NCI-H510A treated with DMSO at 0.1 percent for 48 hours (cell line): ENCODE results near the gene NDFIP1.

Experiments used
- DNase-seq: peaks from one replicate; lab custom pipeline; 2025; lab: John Stamatoyannopoulos, UW

NDFIP1 gene

DNA sequence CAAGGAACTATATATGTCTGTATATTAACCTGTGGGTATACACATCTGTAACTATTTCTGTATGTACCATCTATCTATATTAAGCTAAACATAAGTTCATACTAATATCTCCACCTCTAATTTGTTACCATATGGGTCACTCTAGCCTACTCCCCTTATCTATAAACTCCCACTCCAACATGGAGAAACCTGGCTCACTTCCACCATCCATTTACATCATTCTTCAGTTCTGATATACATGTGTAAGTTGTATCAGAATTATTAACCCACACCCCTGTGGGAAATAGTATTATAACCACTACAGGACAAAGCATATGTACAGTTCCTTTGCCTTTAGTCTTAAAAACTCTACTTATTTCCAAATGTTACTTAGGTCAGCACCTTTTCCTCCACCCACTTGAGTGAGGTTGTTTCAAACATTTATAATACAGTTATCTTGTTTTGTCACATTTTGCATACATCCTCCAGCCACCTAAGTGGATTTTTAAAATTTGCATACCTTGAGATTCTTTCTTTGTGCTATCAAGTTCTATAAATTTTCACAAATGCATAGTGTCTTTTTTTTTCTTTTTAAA is 10.6 kb downstream of the NDFIP1 start:
- DNase-seq: no peak

DNA sequence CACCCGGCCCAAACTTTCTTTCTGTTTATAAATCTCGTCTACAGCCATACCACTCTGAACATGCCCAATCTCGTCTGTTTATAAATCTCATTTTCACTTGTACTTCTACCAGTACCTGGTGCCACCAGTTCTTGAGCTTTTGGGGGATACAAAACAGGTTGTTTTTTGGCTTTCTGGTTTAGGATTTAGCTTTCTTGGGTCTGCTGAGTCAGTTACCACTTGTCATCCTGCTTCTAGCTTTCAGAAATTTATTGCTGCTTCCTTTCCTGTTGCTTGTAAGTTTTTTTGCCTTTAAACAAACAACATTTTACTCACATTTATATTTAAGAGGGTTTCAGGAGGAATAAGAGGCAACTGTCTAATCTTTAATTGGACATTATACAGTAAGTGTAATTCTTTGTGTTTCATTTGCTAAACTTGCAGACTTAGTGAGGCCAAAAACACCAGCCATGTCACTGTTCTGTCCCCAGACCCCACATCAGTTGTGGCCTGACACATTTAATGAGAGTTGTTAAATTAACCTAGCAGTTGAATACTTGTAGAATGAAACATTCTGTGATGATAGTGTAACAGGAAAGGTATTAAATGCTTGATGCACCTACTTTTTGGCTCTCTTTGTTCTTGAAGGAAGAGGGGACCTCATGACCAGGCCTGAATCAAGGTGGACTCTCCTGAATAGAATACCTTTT is 11.8 kb downstream of the NDFIP1 start:
- DNase-seq: no peak

DNA sequence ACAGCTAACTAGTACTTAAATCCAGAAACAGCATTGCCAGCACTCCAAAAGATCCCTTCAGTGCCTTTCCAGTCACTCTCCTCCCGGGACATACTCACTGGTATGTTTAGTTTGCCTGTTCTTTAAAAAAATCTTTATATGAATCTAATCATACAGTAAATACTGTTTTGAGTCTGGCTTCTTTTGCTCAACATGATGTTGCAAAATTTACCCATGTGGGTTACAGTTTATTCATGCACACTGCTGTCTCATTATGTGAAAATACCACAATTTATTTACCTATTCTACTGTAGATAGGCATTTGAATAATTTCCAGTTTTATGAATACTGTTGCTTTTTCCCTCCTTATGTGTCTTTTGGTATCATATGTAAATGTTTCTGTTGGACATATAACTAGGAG is 13.5 kb downstream of the NDFIP1 start:
- DNase-seq: no peak

DNA sequence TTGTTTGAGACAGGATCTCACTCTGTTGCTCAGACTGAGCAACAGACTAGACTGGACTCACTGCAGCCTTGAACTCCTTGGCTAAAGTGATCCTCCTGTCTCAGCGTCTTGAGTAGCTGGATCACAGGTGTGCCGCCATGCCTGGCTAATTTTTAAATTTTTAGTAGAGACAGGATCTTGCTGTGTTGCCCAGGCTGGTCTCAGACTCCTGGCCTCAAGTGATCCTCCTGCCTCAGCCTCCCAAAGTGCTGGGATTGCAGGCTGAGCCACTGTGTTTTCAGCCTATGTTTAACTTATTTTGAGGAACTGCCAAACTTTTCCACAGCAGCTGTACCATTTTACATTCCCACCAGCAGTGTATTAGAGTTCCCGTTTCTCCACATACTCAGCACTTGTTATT is 16.8 kb downstream of the NDFIP1 start:
- no peak for DNase-seq

DNA sequence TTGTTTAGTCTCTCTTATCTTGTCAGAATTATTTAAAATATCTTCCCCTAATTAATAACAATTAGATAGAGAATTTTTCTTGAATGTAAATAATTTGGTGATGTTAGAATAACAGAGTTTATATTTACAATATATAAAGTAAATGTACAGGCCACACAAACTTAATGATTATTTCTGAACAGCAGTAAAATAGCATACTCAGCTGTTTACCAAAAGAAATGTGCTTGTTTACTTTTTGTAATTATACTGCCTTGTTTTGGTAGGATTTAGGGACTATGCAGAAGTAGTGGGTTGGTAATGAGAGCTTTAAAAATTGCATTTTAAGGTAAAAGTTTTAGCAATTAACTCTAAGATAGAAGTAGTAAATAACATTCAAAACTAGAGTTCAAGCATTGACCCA is 17.4 kb downstream of the NDFIP1 start:
- DNase-seq: no peak

DNA sequence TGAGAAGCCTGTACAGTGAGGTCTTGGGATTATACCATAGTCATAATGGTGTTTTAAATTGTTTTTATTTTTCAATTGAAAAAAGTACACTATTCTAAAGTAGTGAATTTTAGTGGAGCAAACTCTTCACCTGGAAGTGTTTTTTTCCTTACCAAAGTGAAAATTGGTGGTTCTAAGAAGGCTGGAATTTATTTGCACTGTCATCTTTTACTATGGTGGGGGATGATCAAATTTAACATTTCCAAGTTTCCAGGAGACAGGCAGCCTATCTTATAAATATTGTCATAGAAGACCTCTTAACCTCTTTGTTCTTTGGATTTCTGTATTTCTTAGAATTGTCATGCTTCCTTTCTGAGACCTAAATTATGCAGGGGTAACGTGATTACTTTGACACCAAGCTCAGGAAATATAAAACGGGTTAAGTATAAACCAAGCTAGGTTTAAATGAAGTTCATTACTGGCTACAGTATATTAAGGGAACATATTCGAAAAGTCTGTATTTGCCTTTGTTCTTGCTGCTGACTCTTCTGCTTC is 20.2 kb downstream of the NDFIP1 start:
- no peak for DNase-seq

DNA sequence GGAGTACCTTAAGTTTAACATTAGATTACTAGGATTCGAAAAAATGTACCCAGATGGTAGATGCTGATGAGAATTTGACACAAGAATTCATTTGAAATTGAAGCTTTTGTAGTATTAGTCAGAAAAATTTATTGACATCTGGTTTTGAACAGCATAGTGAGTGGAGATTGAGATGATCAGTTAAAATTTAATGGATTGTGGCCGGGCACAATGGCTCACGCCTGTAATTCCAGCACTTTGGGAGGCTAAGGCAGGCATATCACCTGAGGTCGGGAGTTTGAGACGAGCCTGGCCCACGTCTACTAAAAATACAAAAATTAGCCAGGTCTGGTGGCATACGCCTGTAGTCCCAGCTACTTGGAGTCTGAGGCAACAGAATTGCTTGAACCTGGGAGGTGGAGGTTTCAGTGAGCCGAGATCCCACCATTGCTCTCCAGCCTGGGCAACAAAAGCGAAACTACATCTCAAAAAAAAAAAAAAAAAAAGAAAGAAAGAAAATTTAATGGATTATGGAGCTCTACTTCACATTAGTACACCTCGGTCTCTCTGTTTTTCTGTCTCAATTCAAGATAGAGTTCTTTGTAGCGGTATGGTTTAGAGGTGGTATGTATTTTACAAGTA is 21.0 kb downstream of the NDFIP1 start:
- DNase-seq: no peak

DNA sequence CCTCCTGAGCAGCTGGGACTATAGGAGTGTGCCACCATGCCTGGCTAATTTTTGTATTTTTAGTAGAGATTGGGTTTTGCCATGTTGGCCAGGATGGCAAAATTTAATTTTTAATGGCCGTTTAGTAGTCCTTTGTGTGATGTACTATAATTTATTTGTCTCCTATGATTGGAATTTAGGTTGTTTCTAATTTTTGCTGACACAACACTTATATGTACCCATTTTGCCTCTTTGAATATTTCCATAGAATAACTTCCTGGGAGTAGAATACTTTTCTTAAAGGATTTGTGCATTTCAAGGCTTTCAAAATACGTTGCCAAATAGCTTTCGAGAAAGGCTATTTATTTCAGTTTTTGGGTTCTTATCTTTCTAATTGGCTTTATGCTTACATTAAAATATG is 22.8 kb downstream of the NDFIP1 start:
- DNase-seq: no peak

DNA sequence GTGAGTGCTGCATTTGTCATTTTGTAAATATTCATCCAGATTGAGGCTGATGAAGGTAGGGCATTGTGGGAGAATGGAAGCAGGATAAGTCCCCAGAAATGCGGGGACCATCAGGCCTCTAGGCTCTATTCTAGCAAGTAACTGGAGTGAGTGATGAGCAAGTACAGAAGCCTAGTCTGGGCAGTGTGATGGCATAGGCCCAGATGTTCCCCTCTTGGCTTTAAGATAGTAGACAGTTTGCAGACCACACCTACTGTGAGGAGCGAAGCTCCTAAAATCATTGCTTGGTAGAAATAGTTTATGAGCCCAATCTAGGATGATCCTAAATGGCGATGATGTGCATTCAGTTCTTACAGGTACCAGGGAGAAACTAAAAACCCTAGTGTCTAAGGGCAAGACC is 24.3 kb downstream of the NDFIP1 start:
- DNase-seq: no peak

DNA sequence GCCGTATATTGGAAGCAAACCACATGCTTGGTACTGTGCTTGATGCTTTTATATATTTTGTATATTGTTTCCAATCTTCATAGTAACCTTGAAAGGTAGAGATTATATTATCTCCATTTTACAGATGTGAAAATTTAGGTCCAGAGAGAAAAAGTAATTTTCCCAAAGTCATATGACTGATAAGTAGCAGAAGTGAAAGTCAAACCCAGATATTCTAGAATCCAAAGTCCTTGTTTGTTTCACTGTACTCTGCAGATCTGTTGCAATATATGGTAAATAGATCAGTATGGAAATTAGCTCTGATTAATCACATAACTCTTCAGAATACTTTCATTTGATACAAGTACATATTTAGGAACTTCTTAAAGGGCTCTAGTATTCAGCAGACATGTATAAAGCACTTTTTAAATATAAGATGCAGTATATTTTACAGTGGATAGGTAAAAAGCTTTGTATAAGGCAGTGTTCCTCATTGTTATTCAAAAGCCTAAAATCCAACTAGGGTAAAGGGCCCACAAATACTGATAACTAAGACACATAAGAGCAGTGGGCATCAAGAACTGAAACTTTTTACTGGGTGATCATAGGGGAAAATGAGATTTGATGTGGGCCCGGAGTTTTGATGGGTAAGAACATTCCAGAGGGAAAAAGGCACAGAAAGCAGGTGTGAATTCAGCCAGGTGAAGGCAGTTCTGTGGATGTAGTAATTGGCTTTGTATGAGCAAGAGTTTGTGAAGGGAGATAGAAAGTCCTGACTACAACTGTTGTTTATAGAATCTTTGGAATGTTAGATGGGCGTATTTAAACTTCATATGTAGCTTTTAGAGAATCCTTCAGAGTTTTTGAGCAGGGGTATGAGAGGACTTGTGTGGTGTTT is 25.0 kb downstream of the NDFIP1 start:
- no peak for DNase-seq

DNA sequence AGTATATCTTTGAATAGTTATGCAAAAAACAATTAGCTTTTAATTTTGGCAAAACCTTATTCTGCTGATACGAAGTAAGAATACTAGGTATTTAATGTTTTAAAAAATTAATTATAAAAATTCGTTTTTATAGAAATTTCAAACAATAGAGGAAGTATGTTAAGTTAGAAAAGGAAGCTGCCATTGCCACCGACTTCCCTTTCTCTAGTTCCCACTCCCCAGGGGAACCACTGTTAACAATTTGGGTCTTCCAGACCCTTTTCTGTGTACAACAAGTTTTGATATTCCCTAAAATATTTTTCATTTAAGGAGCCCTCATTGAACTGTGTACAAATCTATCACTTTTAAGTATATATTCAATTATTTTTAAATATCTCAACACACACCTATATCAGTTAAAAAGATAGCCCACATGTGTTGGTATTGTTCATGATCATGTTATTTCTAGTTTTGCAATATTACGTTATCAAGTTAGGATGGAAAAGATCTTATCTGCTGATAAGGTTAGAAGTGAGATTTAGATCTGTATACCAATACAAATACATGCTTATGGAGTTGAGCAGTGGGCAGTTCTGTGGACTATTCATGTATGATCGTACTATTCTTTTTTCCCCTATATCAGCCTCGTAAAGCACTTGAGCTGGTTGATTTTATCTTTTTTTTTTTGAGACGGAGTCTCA is 25.9 kb downstream of the NDFIP1 start:
- no peak for DNase-seq

DNA sequence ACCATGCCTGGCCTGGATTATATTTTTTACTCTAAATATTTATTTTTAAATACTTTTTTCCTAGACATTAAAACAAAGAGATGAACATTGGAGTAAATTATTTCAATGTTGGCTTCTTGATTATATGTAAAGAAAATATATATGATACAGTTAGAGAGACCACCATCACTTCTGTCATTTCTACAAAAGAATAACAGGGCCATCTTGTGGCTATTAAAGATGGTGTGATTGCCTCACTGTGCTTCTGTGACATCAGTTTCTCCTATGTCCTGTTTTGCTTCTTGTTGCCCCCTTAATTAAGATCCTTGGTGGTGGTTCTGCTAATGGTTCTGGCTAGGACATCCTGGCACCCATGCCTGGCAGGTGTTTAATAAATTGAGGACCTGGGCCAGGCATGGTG is 32.9 kb downstream of the NDFIP1 start:
- DNase-seq: no peak

DNA sequence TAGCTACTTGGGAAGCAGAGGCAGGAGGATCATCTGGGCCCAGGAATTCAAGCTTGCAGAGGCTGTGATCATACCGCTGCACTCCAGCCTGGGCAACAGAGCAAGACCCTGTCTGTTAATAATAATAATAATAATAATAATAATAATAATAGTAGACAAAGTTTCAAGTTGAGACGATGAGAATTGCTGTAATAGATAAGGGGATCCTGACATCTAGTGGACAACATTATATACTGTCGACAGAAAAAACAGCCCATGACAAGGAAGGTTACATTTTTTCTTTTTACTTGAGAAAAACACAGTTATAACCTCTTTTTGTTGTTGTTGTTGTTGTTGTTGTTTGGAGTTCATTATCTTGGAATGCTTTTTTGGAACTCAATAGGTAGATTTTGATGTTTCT is 35.3 kb downstream of the NDFIP1 start:
- peak; percentile 10 for DNase-seq

DNA sequence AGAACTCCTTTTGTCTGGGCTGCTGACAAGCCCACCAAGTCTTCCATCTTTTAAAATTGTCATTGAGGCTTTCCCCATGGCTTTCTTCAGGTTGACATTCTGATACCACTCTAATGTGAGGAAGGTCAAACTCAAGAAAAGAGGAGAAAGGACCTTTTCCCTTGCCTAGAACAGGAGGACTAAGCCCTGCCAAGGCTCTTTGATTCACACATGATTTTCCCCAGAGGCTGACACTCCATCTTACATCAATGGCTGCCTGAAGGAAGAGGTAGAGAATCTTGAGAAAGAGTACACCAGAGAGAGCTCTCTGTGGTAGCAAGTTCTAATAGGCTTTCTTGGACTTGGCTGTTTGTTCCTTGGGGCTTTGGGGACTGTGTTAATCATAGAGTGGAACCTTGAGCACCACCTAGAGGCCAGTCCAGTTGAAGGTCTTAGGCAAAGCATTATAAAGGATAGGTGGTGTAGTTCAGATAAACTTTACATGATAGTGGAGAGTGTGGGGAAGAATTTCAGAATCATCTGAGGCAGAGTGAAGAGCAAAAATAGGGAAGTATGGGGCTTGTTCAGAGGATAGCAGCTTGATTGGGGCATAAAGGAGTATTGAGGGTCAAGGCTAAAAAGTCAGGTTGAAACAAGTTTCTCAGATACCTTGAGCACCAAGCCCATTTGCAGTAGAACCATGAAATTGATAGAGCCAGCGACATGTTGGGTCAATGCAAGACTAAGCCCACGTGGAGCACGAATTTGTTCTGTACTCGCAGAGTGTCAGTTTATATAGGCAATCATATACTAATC is 36.7 kb downstream of the NDFIP1 start:
- peak; percentile 44 for DNase-seq

DNA sequence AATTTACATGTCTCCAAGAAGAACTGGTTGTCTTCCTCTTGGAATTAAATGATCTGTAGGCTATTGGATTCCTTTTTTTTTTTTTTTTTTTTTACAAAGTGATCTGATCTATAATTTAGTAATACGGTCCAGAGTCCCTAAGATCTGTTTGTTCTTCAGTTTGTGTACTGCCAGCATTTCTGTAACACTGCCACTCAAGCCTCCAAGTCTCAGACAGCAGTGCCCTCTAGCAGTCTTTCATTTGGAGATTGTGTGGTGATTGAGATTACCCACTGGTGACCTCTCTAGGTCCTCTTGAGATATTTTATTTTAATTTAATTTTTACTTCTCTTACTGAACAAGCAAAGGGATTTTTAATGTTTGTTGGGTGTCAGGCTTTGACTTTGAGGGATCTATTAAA is 40.8 kb downstream of the NDFIP1 start:
- no peak for DNase-seq

DNA sequence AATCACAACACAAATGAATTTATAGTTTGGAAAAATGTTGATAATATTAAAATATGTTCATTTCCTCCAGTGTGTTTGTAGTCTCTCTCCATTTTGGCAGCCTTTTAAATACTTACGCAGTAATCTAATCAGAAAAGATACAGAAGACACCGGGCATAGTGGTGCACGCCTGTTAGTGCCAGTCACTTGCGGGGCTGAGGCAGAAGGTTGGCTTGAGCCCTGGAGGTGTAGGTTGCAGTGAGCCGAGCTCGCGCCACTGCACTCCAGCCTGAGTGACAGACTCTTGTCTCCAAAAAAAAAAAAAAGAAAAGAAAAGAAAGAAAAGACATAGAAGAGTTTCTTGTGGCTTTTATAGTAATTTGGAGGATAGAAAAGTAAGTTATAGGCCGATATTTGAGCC is 41.9 kb downstream of the NDFIP1 start:
- no peak for DNase-seq

DNA sequence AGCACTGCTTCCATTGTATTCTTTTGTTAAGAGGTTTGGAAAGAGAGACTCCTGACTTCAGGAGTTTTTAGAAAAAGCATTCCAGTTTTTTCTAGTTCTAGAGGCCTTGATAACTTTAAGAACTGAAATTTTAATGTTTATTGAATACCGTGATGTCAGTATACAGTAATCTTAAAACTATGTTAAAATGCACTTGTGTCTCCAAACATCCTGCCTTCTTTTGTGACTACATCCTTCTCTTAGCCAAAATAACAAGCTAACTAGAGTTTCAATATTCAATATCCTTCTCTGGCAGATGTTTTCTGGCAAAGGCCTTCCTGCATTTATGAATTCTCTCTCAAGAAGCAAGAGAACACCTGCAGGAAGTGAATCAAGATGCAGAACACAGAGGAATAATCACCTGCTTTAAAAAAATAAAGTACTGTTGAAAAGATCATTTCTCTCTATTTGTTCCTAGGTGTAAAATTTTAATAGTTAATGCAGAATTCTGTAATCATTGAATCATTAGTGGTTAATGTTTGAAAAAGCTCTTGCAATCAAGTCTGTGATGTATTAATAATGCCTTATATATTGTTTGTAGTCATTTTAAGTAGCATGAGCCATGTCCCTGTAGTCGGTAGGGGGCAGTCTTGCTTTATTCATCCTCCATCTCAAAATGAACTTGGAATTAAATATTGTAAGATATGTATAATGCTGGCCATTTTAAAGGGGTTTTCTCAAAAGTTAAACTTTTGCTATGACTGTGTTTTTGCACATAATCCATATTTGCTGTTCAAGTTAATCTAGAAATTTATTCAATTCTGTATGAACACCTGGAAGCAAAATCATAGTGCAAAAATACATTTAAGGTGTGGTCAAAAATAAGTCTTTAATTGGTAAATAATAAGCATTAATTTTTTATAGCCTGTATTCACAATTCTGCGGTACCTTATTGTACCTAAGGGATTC is 43.1 kb downstream of the NDFIP1 start:
- DNase-seq: peak; percentile 71

DNA sequence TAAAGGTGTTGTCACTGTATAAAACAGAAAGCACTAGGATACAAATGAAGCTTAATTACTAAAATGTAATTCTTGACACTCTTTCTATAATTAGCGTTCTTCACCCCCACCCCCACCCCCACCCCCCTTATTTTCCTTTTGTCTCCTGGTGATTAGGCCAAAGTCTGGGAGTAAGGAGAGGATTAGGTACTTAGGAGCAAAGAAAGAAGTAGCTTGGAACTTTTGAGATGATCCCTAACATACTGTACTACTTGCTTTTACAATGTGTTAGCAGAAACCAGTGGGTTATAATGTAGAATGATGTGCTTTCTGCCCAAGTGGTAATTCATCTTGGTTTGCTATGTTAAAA is 43.8 kb downstream of the NDFIP1 start:
- DNase-seq: peak; percentile 4

DNA sequence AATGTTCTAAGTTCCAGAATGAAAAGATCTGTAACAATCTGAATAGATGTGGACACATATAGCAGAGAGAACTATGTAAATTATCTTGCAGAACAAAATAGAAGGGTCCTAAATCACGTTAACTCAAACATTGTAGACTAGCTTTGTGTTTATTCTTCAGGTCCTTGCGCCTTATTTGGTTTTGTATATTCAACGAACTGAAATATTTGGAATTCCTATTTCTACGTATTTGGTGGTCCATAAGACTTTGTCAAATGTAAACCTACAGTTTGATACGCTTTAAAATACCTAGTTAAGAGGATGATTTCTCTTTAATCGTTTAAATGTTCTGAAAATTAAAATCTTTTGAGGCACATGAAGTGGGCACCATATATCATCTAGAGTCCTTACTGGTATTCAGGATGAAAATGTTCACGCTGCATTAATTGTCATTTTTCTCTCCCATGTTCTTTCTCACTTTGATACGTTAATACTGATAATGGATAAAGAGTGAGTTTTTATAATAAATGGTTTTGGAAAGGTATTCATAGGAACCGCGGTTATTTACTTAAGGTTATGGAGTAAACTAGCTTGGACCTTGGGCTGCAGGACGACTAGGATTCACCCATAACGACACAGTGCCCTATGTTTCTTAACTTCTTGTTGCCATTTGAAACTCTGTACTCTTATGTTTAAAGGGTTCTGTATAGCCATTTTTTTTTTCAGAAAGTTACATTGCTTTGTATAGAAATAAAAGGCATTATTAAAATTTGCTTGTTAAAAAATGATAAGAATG is 45.3 kb downstream of the NDFIP1 start:
- no peak for DNase-seq
